ENCODE data around the gene OOSP4A.

- TF ChIP-seq CTCF (IDR thresholded peaks at IDR 0.05), result no peak
- no peak for TF ChIP-seq POLR2A (IDR thresholded peaks at IDR 0.05)
These were observed 32.1 kb upstream of the OOSP4A start for GRCh38 chr11:59931688-59932087.

Measured in Peyer's patch (tissue), 4 donors.